GM23338 (cell line): ENCODE data around the gene PPFIA2. TPM values are rescaled to one million over a fixed set of nuclear protein-coding genes. Genes with fewer than 3 reads are reported as not detected.

Source experiments
- ATAC-seq: fragments of 200-7000 bp; cut with Tn5 transposase; 3 replicates; pipeline ENCODE4 v1.9.1; 2020
- DNase-seq: peaks from one replicate; pipeline ENCODE4 v3.0.0-alpha.2; 2015; ENCODE audit warnings: low spot score
- H2AFZ ChIP-seq: fragments of 200-600 bp; sonication (generic); 2 replicates; pipeline ENCODE4 v1.8.0; 2016; ENCODE audit warnings: antibody characterized with exemption, mild to moderate bottlenecking, moderate library complexity
- H3F3A ChIP-seq: fragments of 200-600 bp; sonication (generic); replicated peaks from 2 replicates; pipeline ENCODE4 v1.8.0; 2017; ENCODE audit warnings: antibody characterized with exemption, mixed run types, low read depth
- H3K27ac ChIP-seq: fragments of 200-600 bp; sonication (generic); 2 replicates; pipeline ENCODE4 v1.6.1; 2016; ENCODE audit warnings: low read depth
- H3K27me3 ChIP-seq: fragments of 200-600 bp; sonication (generic); 2 replicates; pipeline ENCODE4 v1.8.0; 2016; ENCODE audit warnings: mild to moderate bottlenecking, mixed run types, moderate library complexity; ENCODE audit not compliant: insufficient read depth
- H3K36me3 ChIP-seq: fragments of 200-600 bp; sonication (generic); 2 replicates; pipeline ENCODE4 v1.8.0; 2016; ENCODE audit warnings: mild to moderate bottlenecking; ENCODE audit not compliant: insufficient read depth
- H3K4me1 ChIP-seq: fragments of 200-600 bp; sonication (generic); 2 replicates; pipeline ENCODE4 v1.8.0; 2016; ENCODE audit warnings: mild to moderate bottlenecking, moderate library complexity; ENCODE audit not compliant: insufficient read depth
- H3K4me2 ChIP-seq: fragments of 200-600 bp; sonication (generic); 2 replicates; pipeline ENCODE4 v1.7.1; 2017; ENCODE audit warnings: mixed run types
- H3K4me3 ChIP-seq: fragments of 200-600 bp; sonication (generic); 2 replicates; pipeline ENCODE4 v1.6.1; 2016; ENCODE audit warnings: mixed run types
- H3K79me2 ChIP-seq: fragments of 200-600 bp; sonication (generic); replicated peaks from 2 replicates; pipeline ENCODE4 v1.8.0; 2017; ENCODE audit warnings: mild to moderate bottlenecking; ENCODE audit not compliant: insufficient read depth
- H3K9me2 ChIP-seq: fragments of 200-600 bp; sonication (generic); 2 replicates; pipeline ENCODE4 v1.8.0; 2017; ENCODE audit not compliant: insufficient read depth
- H4K20me1 ChIP-seq: fragments of 200-600 bp; sonication (generic); replicated peaks from 2 replicates; pipeline ENCODE4 v1.8.0; 2017; ENCODE audit warnings: mild to moderate bottlenecking; ENCODE audit not compliant: insufficient read depth
- H3K27ac Mint-ChIP-seq: 2 replicates; pipeline ENCODE4 v1.8.0; 2020; ENCODE audit warnings: inconsistent platforms, mild to moderate bottlenecking, moderate library complexity, mixed read lengths
- H3K27me3 Mint-ChIP-seq: 3 replicates; pipeline ENCODE4 v1.8.0; 2022; ENCODE audit warnings: low read depth, mild to moderate bottlenecking, moderate library complexity, mixed read lengths, inconsistent platforms; ENCODE audit not compliant: insufficient read depth, poor library complexity
- H3K36me3 Mint-ChIP-seq: 3 replicates; pipeline ENCODE4 v1.8.0; 2021; ENCODE audit warnings: low read depth, mild to moderate bottlenecking, inconsistent platforms, moderate library complexity, mixed read lengths
- H3K4me1 Mint-ChIP-seq: 3 replicates; pipeline ENCODE4 v1.8.0; 2020; ENCODE audit warnings: mild to moderate bottlenecking, inconsistent platforms, mixed read lengths
- H3K4me3 Mint-ChIP-seq: 3 replicates; pipeline ENCODE4 v1.8.0; 2021; ENCODE audit warnings: moderate library complexity, mild to moderate bottlenecking, inconsistent platforms, mixed read lengths
- H3K9me3 Mint-ChIP-seq: 3 replicates; pipeline ENCODE4 v1.8.0; 2020; ENCODE audit warnings: moderate library complexity, mild to moderate bottlenecking, inconsistent platforms, mixed read lengths
- CREB1 ChIP-seq: fragments of 250-450 bp; sonication (Bioruptor Pico); IDR thresholded peaks from 2 replicates; pipeline ENCODE4 v1.5.0; 2020; ENCODE audit warnings: low read depth, mild to moderate bottlenecking, moderate library complexity
- CTCF ChIP-seq, 2 experiments: fragments of 200-600 bp in 1 of 2; sonication (generic) in 1 of 2; conservative IDR thresholded peaks; 2 replicates each; pipeline versions ENCODE4 v1.5.1 to v1.6.1; 2016 to 2017; ENCODE audit warnings: antibody characterized with exemption in 2 of 2, low read depth in 2 of 2, mild to moderate bottlenecking in 2 of 2, moderate library complexity in 1 of 2
- ETS1 ChIP-seq: IDR thresholded peaks from 2 replicates; pipeline ENCODE4 v1.6.1; 2016; ENCODE audit warnings: antibody characterized with exemption
- EZH2 ChIP-seq: fragments of 200-600 bp; sonication (generic); IDR thresholded peaks from one replicate; pipeline ENCODE4 v1.8.0; 2017; ENCODE audit warnings: antibody characterized with exemption, mild to moderate bottlenecking, low read depth; ENCODE audit not compliant: unreplicated experiment
- EZH2phosphoT487 ChIP-seq: fragments of 200-600 bp; sonication (generic); IDR thresholded peaks from one replicate; pipeline ENCODE4 v1.8.1; 2018; ENCODE audit warnings: antibody characterized with exemption; ENCODE audit not compliant: unreplicated experiment
- NANOG ChIP-seq: IDR thresholded peaks from 2 replicates; pipeline ENCODE4 v1.6.1; 2016; ENCODE audit warnings: antibody characterized with exemption, borderline replicate concordance
- POLR2AphosphoS5 ChIP-seq: IDR thresholded peaks from 2 replicates; pipeline ENCODE4 v1.6.1; 2016; ENCODE audit warnings: antibody characterized with exemption, low read depth
- REST ChIP-seq: IDR thresholded peaks from one replicate; pipeline ENCODE4 v1.6.1; 2018; ENCODE audit warnings: antibody characterized with exemption; ENCODE audit not compliant: unreplicated experiment
- STAT1 ChIP-seq: IDR thresholded peaks from one replicate; pipeline ENCODE4 v1.6.1; 2016; ENCODE audit warnings: antibody characterized with exemption; ENCODE audit not compliant: unreplicated experiment
- ZNF331 ChIP-seq: fragments of 250-450 bp; sonication (Bioruptor Pico); IDR thresholded peaks from 2 replicates; pipeline ENCODE4 v1.5.0; 2020; ENCODE audit warnings: low read depth, mild to moderate bottlenecking, moderate library complexity
- polyA plus RNA-seq: library from polyadenylated mRNA; unstranded; fragments of >200 nt; fragmentation: Nextera tagmentation; extraction: Ambion mirVana; gene quantifications from 2 replicates; pipeline ENCODE4 v1.2.1, GENCODE V29; 2016
- total RNA-seq: library from RNA; depleted of rRNA; stranded (reverse); fragments of >200 nt; shearing (Covaris generic); gene quantifications from 2 replicates; pipeline ENCODE4 v1.2.3, GENCODE V29; 2014

The PPFIA2 gene
- total and polyA plus RNA-seq, 2 experiments from 2014 or later: 5.4 to 7.2 TPM

GRCh38 chr12:81679614-81680013 is 79.5 kb downstream of the PPFIA2 start:
- no peak overlapping the region for H2AFZ ChIP-seq
- no peaks in the 10 kb centered on the region for H4K20me1 ChIP-seq
- no peak overlapping the region for H3K27ac Mint-ChIP-seq
- H3K9me2 ChIP-seq: no peaks in the 10 kb centered on the region
- no peaks in the 10 kb centered on the region for H3K27me3 Mint-ChIP-seq
- H3K9me3 Mint-ChIP-seq: no peaks in the 10 kb centered on the region
- no peak overlapping the region for H3K4me2 ChIP-seq
- H3F3A ChIP-seq: no peaks in the 10 kb centered on the region
- H3K4me3 ChIP-seq: no peak overlapping the region
- H3K36me3 ChIP-seq: no peaks in the 10 kb centered on the region
- H3K4me1 ChIP-seq: no peaks in the 10 kb centered on the region
- no peaks in the 10 kb centered on the region for H3K4me1 Mint-ChIP-seq
- no peaks in the 10 kb centered on the region for H3K79me2 ChIP-seq
- no peak overlapping the region for H3K4me3 Mint-ChIP-seq
- ATAC-seq: no peak
- H3K27ac ChIP-seq: no peak overlapping the region
- no peaks in the 10 kb centered on the region for H3K27me3 ChIP-seq
- DNase-seq: no peak
- TF ChIP-seq CTCF (conservative IDR thresholded peaks at IDR 0.05; ENCODE audit: low read depth in 2 of 2) (no peak), EZH2 (no peak), ETS1 (no peak), POLR2AphosphoS5 (no peak), EZH2phosphoT487 (no peak), STAT1 (no peak)
- H3K36me3 Mint-ChIP-seq: no peaks in the 10 kb centered on the region

GRCh38 chr12:81670759-81671158 is 88.4 kb downstream of the PPFIA2 start:
- no peak for ATAC-seq
- H3K4me1 Mint-ChIP-seq: peaks cover 2% of the 10 kb centered on the region; the same call in 1 of the 3 replicates
- Histone ChIP-seq H2AFZ (no peak overlapping the region), H4K20me1 (no peaks in the 10 kb centered on the region), H3K27me3 (no peaks in the 10 kb centered on the region), H3K9me2 (no peaks in the 10 kb centered on the region), H3K4me3 (no peak overlapping the region), H3F3A (no peaks in the 10 kb centered on the region), H3K4me1 (peaks cover 5% of the 10 kb centered on the region; the same call in 1 of the 2 replicates), H3K36me3 (no peaks in the 10 kb centered on the region), H3K27ac (no peak overlapping the region), H3K4me2 (no peak overlapping the region), H3K79me2 (no peaks in the 10 kb centered on the region)
- H3K27ac Mint-ChIP-seq: no peak overlapping the region
- H3K9me3 Mint-ChIP-seq: no peaks in the 10 kb centered on the region
- H3K27me3 Mint-ChIP-seq: no peaks in the 10 kb centered on the region
- no peak for TF ChIP-seq CREB1 (CRISPR knock-in tag)
- DNase-seq: no peak
- H3K4me3 Mint-ChIP-seq: no peak overlapping the region
- H3K36me3 Mint-ChIP-seq: no peaks in the 10 kb centered on the region

GRCh38 chr12:81668475-81668874 is 90.7 kb downstream of the PPFIA2 start:
- ATAC-seq (no peak), DNase-seq (no peak)
- no peaks in the 10 kb centered on the region for H3K36me3 ChIP-seq
- no peaks in the 10 kb centered on the region for H3K9me2 ChIP-seq
- H3K4me3 ChIP-seq: no peak overlapping the region
- Mint-ChIP-seq H3K27me3 (no peaks in the 10 kb centered on the region), H3K4me1 (no peaks in the 10 kb centered on the region), H3K4me3 (no peak overlapping the region), H3K9me3 (no peaks in the 10 kb centered on the region), H3K27ac (no peak overlapping the region), H3K36me3 (no peaks in the 10 kb centered on the region)
- no peak overlapping the region for H3K27ac ChIP-seq
- H3F3A ChIP-seq: no peaks in the 10 kb centered on the region
- no peaks in the 10 kb centered on the region for H3K79me2 ChIP-seq
- H2AFZ ChIP-seq: no peak overlapping the region
- no peaks in the 10 kb centered on the region for H3K4me1 ChIP-seq
- TF ChIP-seq STAT1: no peak
- TF ChIP-seq CTCF (conservative IDR thresholded peaks at IDR 0.05; ENCODE audit: low read depth in 2 of 2): no peak
- TF ChIP-seq ZNF331 (CRISPR knock-in tag): no peak
- TF ChIP-seq NANOG: no peak
- no peak for TF ChIP-seq REST
- H3K27me3 ChIP-seq: no peaks in the 10 kb centered on the region
- H3K4me2 ChIP-seq: no peak overlapping the region
- no peaks in the 10 kb centered on the region for H4K20me1 ChIP-seq
